Measurements from ENCODE around the gene TCAP.

Gene TCAP

DNA sequence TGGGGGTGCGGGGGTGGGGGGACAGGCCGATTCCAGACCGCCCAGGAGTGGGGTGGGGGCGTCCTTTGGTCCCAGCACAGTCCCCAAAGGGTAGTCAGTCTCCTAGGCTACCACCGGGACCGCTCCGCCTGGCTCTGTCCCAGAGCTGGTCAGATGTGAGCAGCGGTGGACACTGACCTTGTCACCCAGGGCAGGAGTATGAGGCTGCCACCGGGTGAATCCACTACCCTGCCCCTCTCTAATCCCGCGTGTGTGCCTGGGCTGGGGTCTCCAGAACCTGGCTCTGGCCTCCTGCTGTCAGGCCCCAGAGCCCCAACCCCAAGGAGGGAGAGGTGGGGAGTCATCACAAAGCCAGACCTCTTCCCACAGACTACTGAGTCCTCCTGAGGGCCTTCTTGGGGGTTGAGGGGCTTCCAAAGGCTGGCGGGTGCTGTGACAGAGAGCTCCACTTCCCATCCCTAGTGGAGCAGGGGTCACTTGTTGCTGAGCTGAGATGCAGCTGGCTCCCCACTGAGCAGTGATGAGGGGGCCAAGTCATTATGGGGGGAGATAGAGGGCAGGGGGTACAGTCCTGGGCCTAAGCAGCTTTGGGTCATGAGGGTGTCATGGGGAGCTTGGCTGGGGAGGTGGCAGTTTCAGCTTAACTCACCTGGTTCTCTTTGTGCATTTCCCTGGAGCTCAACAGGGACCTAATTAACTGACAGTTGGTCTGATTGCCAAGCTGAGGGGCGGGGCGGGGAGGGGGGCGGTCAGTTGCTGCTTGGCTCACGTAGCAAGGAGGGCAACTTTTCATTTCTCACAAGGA is 37.2 kb upstream of the TCAP start:
- H3K4me3 ChIP-seq (ENCODE audit: low read length): no peak overlapping the region
- no peaks in the 10 kb centered on the region for H3K79me2 ChIP-seq (ENCODE audit: low read length)
- H3K36me3 ChIP-seq (replicated peaks; ENCODE audit: low read depth, low read length): no peaks in the 10 kb centered on the region
- H3K9me3 ChIP-seq (ENCODE audit: insufficient read depth, low read length): no peaks in the 10 kb centered on the region
- peaks cover 9% of the 10 kb centered on the region for H3K4me1 ChIP-seq (ENCODE audit: low read length)
- no peak overlapping the region for H3K27ac ChIP-seq (ENCODE audit: low read length)
- no peaks in the 10 kb centered on the region for H3K27me3 ChIP-seq (ENCODE audit: low read depth, low read length)
- no peak overlapping the region for H3K9ac ChIP-seq (ENCODE audit: low read length)
- no peak overlapping the region for H2AFZ ChIP-seq (ENCODE audit: low read depth, low read length)
- no peak overlapping the region for H3K4me2 ChIP-seq (ENCODE audit: low read length)
- H4K20me1 ChIP-seq (ENCODE audit: insufficient read depth, low read length): no peaks in the 10 kb centered on the region
- no peak for TF ChIP-seq EZH2phosphoT487 (IDR thresholded peaks at IDR 0.05; ENCODE audit: low read depth)
- TF ChIP-seq, protein P1, sequence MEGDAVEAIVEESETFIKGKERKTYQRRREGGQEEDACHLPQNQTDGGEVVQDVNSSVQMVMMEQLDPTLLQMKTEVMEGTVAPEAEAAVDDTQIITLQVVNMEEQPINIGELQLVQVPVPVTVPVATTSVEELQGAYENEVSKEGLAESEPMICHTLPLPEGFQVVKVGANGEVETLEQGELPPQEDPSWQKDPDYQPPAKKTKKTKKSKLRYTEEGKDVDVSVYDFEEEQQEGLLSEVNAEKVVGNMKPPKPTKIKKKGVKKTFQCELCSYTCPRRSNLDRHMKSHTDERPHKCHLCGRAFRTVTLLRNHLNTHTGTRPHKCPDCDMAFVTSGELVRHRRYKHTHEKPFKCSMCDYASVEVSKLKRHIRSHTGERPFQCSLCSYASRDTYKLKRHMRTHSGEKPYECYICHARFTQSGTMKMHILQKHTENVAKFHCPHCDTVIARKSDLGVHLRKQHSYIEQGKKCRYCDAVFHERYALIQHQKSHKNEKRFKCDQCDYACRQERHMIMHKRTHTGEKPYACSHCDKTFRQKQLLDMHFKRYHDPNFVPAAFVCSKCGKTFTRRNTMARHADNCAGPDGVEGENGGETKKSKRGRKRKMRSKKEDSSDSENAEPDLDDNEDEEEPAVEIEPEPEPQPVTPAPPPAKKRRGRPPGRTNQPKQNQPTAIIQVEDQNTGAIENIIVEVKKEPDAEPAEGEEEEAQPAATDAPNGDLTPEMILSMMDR (IDR thresholded peaks at IDR 0.05; ENCODE audit: low read depth, low read length): no peak

DNA sequence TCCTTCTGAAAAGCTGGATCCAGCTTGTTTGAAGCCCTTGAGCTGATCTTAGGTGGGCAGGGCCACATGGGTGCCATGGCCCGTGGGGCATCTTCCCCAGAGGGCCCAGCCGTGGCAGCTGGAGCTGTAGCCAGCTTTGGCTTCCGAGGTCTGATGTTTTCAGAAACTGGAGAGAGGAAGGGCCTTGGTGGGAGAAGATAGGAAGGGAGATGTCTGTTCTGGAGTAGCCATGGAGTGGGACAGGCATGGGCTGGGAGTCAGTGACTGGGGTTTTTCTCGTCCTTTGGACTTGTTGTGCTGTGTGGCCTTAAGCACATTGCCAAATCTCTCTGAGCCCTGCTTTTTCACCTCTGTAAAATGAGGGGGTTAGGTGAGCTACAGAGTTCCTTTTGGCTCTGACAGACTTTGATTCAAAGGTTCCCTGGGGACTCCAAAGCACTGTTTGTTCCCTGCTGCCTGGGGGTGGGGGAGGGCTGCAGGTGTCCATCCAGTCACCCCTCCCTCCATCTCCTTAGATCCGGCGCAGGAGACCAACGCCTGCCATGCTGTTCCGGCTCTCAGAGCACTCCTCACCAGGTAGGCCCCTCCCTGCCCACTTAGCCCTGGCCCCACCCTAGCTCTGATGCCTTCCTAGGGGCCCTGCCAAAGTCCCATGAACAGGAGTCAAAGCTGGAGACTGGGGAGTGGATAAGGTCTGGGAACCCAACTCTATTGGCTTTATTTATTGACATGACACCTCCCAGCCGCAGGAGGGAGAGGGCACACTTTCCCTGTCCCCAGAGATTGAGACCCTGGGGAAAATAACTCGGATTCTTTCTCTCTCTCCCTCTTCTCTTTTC is 36.3 kb upstream of the TCAP start:
- Histone ChIP-seq H4K20me1 (ENCODE audit: insufficient read depth, low read length) (no peaks in the 10 kb centered on the region), H3K4me2 (ENCODE audit: low read length) (no peak overlapping the region), H3K4me3 (ENCODE audit: low read length) (no peak overlapping the region), H3K27ac (ENCODE audit: low read length) (no peak overlapping the region), H3K36me3 (replicated peaks; ENCODE audit: low read depth, low read length) (no peaks in the 10 kb centered on the region), H2AFZ (ENCODE audit: low read depth, low read length) (no peak overlapping the region), H3K4me1 (ENCODE audit: low read length) (peaks cover under 1% of the 10 kb centered on the region), H3K27me3 (ENCODE audit: low read depth, low read length) (no peaks in the 10 kb centered on the region), H3K9ac (ENCODE audit: low read length) (no peak overlapping the region), H3K79me2 (ENCODE audit: low read length) (no peaks in the 10 kb centered on the region), H3K9me3 (ENCODE audit: insufficient read depth, low read length) (no peaks in the 10 kb centered on the region)
- TF ChIP-seq, protein P1 (IDR thresholded peaks at IDR 0.05; ENCODE audit: low read depth, low read length): no peak
- no peak for TF ChIP-seq EZH2phosphoT487 (IDR thresholded peaks at IDR 0.05; ENCODE audit: low read depth)

DNA sequence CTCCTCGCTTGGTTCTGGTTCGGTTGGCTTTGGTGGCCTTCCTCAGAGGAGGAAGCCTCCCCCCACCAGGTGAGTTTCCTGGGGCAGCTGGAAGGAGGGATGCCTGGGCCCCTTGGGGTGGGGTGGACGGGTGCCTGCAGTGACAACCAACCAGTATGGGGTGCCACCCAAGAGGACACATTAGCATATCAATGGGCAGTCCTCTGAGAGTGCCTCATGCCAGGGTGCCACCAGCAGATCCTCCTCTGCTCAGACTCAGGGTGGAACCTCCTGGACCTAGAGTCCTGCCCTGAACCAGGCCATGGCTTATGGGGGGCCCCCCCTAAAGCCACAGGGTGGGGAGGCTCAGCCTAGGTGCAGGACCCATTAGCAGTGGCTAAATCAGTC is 35.7 kb upstream of the TCAP start:
- no peak overlapping the region for H3K4me3 ChIP-seq (ENCODE audit: low read length)
- no peaks in the 10 kb centered on the region for H3K36me3 ChIP-seq (replicated peaks; ENCODE audit: low read depth, low read length)
- H3K4me1 ChIP-seq (ENCODE audit: low read length): no peaks in the 10 kb centered on the region
- H2AFZ ChIP-seq (ENCODE audit: low read depth, low read length): no peak overlapping the region
- H3K9ac ChIP-seq (ENCODE audit: low read length): no peak overlapping the region
- H3K9me3 ChIP-seq (ENCODE audit: insufficient read depth, low read length): no peaks in the 10 kb centered on the region
- H4K20me1 ChIP-seq (ENCODE audit: insufficient read depth, low read length): no peaks in the 10 kb centered on the region
- no peaks in the 10 kb centered on the region for H3K79me2 ChIP-seq (ENCODE audit: low read length)
- no peak overlapping the region for H3K27ac ChIP-seq (ENCODE audit: low read length)
- H3K4me2 ChIP-seq (ENCODE audit: low read length): no peak overlapping the region
- H3K27me3 ChIP-seq (ENCODE audit: low read depth, low read length): no peaks in the 10 kb centered on the region
- TF ChIP-seq, protein P1 (IDR thresholded peaks at IDR 0.05; ENCODE audit: low read depth, low read length): no peak
- no peak for TF ChIP-seq EZH2phosphoT487 (IDR thresholded peaks at IDR 0.05; ENCODE audit: low read depth)

DNA sequence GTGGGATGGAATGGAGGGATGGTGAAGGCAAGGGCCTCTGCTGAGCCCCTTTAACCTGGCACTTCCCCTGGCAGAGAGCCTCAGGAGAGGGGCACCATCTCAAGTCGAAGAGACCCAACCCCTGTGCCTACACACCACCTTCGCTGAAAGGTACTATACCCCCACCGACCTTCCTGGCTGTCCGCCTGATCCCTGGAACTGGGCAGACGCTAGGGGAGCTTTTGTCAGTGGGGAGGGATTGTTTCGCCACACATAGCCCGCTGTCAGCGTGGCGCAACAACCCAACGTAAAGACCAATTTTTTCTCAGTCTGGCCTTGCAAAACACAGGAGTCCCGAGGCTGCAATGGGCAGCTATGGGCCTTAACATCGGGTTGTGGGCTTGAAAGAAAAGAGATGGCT is 35.3 kb upstream of the TCAP start:
- TF ChIP-seq EZH2phosphoT487 (IDR thresholded peaks at IDR 0.05; ENCODE audit: low read depth): no peak
- TF ChIP-seq, protein P1 (IDR thresholded peaks at IDR 0.05; ENCODE audit: low read depth, low read length): no peak
- H3K9ac ChIP-seq (ENCODE audit: low read length): no peak overlapping the region
- no peaks in the 10 kb centered on the region for H3K9me3 ChIP-seq (ENCODE audit: insufficient read depth, low read length)
- H3K4me3 ChIP-seq (ENCODE audit: low read length): no peak overlapping the region
- no peak overlapping the region for H3K4me2 ChIP-seq (ENCODE audit: low read length)
- H3K79me2 ChIP-seq (ENCODE audit: low read length): no peaks in the 10 kb centered on the region
- H4K20me1 ChIP-seq (ENCODE audit: insufficient read depth, low read length): no peaks in the 10 kb centered on the region
- no peak overlapping the region for H3K27ac ChIP-seq (ENCODE audit: low read length)
- H3K27me3 ChIP-seq (ENCODE audit: low read depth, low read length): no peaks in the 10 kb centered on the region
- H3K36me3 ChIP-seq (replicated peaks; ENCODE audit: low read depth, low read length): no peaks in the 10 kb centered on the region
- H2AFZ ChIP-seq (ENCODE audit: low read depth, low read length): no peak overlapping the region
- no peaks in the 10 kb centered on the region for H3K4me1 ChIP-seq (ENCODE audit: low read length)

Data from OCI-LY3 (cell line).